HG03558 (cell line): ENCODE data around the gene PRKG2.

ENCODE experiments used
- ATAC-seq: cut with Tn5 transposase; IDR thresholded peaks from one replicate; pipeline ENCODE4 v1.9.1; 2021; ENCODE audit warnings: moderate number of reproducible peaks; ENCODE audit not compliant: unreplicated experiment; ENCODE audit errors: extremely low read depth

The PRKG2 gene

GRCh38 chr4:81113024-81113423 lies 102.0 kb downstream of the PRKG2 start:
- no peak for ATAC-seq

DNA sequence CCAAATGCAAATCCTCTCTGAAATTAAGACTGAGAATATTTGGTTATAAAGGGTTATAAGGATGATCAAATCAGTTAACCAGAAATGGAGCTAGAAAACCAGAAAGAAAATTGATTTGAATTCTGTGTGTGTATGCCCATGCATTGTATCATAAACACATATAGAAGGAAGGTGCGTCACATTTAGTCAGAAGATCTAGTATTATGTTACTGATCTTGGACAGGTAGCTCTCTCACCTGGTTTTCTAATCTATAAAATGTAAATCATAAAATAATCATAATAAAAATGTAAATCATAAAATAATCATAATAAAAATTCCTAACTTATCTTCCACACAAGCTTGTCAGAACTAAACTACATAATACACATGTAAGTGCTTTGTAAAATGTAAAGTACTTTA lies 105.7 kb downstream of the PRKG2 start:
- ATAC-seq = no peak

GRCh38 chr4:81106150-81106549 lies 108.9 kb downstream of the PRKG2 start:
- no peak for ATAC-seq

- ATAC-seq = no peak
Observed at GRCh38 chr4:81102107-81102506, 112.9 kb downstream of the PRKG2 start.

DNA sequence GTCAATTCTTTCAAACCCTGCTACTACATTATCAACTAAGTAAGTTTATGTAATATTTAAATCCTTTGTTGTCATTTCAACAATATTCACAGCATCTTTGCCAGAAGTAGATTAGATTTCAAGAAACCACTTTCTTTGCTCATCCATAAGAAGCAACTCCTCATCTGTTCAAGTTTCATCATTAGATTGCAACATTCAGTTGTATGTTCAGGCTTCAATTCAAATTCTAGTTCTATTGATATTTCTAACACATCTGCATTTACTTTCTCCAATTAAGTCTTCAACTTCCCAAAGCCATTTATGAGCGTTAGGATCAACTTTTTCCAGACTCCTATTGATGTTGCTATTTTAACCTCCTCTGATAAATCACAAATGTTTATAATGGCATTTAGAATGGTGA lies 118.5 kb downstream of the PRKG2 start:
- no peak for ATAC-seq

GRCh38 chr4:81095389-81095788 lies 119.6 kb downstream of the PRKG2 start:
- ATAC-seq = no peak

DNA sequence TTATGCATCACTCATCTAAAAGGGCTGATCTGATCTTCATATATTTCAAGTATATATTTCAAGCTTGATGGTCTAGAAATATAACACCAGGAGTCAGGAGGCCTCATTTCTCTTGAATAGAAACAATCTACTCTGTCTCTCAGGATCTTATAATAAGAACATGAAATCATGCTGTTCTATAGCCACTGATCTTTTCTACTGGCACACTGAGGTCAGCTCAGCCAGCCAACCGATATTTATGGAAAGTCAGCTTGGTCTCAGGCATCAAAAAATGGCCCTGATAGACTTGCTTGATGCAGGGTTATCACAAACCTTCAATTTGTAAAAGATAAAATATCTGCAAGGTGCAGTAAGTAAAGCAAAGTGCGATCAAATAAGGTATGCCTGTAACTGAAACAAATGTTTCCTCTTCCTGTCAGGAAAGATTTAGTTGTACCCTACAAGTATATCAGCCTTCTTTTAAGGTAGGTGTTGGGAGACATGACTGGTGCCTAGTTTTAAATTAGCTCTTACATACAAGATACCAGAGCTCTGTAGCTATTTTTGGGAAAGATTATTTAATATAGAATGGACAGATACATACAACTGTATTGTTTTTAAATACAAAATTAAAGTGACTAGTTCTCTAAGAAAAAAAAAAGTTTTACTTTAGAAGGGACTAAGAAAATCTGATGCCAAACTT lies 121.2 kb downstream of the PRKG2 start:
- no peak for ATAC-seq

DNA sequence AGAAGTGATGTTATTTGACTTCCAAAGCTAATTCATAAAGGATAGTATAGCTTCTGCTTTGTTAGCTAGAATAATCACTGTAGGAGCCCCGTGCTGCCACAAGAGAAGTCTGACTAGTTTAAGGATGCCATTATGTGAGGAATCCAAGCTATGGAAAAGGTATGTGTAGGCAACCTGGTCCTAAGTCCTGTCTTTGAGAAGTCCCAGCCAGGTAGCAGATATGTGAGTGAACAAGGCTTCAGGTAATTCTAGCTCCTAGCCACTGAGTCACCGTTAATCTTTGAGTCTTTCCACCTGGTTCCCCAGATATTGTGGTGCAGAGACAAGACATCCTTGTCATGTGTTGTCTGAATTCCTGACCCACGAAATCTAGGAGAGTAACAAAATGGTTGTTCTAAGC lies 129.0 kb downstream of the PRKG2 start:
- ATAC-seq = no peak

DNA sequence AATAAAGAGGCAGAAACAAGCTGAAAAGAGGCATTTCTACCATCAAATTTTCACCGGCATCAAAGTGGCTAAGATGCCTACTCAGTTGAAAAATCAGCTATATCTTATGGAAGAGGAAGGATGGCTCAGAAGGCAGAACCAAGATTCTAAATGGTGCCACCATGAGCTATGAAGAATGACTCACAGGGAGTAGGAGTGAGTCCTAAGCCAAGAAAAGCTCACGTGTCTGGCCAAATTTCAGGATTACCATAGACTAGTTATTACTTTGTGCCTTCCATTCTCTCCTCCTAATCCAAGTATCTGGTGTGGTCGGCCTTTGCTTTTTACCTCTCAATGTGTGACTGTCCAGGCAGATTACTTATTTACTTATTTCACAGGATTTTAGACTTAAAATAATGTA lies 129.7 kb downstream of the PRKG2 start:
- no peak for ATAC-seq

DNA sequence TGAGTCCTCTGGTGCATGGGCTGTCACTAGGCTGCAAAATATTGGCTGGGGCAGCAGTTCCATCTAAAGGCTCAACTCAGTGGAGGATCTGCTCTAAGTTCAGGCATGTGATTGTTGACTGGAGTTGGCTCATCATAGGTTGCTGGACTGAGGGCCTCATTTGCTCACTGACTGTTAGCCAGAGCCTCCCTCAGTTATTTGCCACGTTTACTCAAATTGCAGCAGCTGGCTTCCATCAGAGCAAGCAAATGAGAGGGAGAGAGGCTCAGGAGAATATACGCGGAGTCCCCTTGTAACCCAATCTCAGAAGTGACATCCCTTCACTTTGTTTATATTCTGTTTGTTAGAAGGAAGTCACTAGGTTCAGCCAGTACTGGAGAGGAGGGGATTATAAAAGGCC lies 130.4 kb downstream of the PRKG2 start:
- ATAC-seq = no peak

GRCh38 chr4:81084029-81084428 lies 131.0 kb downstream of the PRKG2 start:
- no peak for ATAC-seq

GRCh38 chr4:81081156-81081555 lies 133.9 kb downstream of the PRKG2 start:
- ATAC-seq = no peak

GRCh38 chr4:81071013-81071412 lies 144.0 kb downstream of the PRKG2 start:
- no peak for ATAC-seq

- ATAC-seq = peak; percentile 94
Observed at GRCh38 chr4:81069706-81070331, 145.2 kb downstream of the PRKG2 start.

DNA sequence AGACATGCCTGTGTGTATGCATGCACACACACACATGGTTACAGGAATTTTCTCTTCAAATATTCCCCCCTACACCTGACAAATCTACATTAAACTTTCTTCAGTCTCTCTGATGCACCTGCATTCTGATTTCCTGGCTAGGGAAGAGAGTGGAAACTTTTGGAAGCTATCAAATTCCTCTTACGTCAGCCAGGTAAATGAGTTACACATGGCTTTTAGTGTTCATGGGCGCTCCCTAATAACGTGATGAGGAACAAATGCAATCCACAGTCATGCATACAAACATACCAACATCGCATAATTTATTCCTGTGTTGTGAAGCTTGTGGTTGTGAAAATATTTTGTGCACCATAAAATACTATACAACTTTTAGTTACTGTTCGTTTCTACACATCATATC lies 149.6 kb downstream of the PRKG2 start:
- ATAC-seq = no peak

GRCh38 chr4:81062001-81062400 lies 153.0 kb downstream of the PRKG2 start:
- no peak for ATAC-seq

DNA sequence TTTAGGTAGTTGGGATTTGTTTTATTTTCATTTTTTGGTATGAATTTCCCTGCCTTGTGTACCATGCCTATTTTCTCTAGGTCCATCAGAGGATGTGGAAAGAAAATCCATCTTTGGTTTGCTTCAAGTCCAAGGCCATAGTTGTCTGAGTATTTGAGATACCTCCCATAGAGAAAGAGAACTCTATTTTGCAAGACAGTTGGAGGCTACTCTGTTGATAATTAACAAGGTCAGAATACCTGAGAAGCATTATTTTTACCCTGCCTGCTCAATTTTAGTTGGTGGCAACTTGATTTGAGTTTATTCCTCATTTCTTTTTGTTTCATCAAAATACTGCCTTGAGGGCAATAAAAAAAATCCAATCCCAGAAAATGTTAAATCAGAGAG lies 153.7 kb downstream of the PRKG2 start:
- no peak for ATAC-seq

DNA sequence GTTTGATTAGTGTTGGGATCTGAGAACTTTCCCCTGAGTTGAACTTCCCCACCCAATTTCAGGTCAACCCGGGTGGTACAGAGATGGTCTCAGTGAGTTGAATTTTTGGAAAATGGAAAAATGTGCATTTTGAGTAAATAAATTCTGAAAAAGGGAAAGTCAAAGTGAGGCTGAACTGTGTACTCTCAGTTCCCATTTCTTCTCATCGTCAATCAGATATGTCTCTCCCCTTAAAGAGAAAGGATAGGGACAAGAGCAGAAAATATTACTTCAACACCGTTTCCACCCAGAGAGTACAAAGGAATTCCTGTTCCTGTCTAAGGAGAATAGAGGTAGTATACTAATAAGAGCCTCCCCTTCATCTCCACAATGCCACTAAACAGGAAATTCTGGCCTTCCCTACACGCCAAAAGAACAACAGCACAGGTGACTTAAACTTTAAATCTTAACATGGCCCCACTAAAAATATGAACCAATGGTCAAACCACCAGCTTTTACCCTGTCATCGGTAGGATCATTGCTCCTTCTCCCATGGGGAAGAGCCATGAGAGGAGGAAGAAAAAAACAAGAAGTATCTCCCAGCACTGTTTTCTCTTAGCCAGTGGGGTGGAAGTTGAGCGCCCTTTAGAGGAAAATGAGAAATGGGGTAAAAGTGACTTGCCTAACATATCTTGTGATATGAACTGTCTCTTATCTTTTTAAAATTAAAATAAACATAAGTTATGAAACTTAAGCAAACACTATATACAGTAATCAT lies 154.3 kb downstream of the PRKG2 start:
- no peak for ATAC-seq

DNA sequence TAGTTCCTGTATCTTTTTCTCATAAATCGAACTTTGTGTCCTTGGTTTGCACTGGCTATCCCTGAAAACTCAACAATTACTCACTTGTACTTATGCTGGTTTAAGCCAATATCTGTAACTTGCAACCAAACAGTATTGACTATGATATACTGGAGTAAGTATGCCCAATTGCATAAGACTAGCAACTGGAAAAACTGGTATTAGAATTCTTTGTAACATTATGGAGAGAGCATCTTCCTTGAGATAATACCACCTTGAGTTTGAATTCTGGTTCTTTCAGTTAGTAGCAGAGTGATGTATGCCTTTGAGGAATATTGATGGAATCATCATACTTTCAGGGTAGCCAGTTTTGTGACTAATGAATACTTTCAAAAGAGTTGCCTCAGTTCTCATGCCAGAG lies 156.4 kb downstream of the PRKG2 start:
- ATAC-seq = no peak

DNA sequence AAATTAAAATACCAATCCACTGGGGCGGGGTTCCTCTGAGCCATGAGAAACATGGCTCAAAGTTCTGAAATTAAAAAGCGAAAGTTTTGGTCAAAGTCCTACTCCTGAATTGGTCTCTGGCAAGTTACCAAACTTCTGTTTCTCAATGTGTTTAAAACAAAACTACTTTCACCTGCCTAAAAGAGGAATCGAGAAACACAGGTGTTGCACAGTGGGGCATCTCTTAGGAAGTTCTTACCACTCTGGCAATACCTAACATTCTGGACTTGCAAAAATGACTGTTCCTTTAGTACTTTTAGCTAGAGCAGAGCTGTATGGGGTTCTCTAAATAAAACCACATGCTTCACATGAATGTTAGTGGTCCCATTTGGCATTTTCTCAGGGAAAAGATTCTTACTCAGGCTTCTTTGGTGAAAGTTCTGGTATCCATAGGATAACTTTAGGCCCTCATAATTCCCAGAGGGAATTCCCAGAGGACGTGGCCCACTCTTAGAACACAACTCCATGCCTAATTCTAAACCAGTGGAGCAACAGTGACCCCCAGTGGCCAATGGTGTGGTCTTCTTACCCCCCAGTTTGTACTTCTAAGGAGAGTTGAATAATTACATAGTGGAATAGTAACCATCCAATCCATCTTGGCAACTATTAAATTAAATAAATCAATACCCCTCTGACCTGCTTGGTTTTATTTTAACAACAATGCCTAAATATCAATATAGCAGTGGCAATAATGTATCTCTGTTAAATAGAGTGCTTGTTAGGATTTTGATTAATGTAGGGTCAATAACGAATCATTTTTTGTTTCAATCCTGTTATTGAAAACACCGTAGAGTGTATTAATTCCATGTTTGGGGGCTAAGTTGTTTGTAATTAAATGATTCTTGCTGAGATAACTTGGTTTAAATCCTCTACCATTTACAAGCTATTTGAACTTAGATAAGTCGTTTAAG lies 162.6 kb downstream of the PRKG2 start:
- peak; percentile 98 for ATAC-seq
